ENCODE measurements around the gene PSMA8.
"Not testable (repeated sequence)": the region's sequence is repeated elsewhere in the genome, so short reads cannot be mapped to it uniquely, and the experiment has no call there.

Gene PSMA8

GRCh38 chr18:26181343-26181826 lies 47.7 kb downstream of the PSMA8 start:
- Histone ChIP-seq H3K9ac (ENCODE audit: low read depth, low read length) (no peak overlapping the region), H3K27me3 (ENCODE audit: control insufficient read depth, insufficient read depth, low read length) (peaks cover 2% of the 10 kb centered on the region), H3K4me3 (ENCODE audit: low read length) (no peak overlapping the region), H3K9me3 (replicated peaks; ENCODE audit: low read length) (no peaks in the 10 kb centered on the region), H3K36me3 (ENCODE audit: insufficient read depth, low read length) (no peaks in the 10 kb centered on the region), H3K4me2 (ENCODE audit: low read length) (no peak overlapping the region), H3K4me1 (ENCODE audit: control insufficient read depth, insufficient read depth, low read length) (no peaks in the 10 kb centered on the region)

DNA sequence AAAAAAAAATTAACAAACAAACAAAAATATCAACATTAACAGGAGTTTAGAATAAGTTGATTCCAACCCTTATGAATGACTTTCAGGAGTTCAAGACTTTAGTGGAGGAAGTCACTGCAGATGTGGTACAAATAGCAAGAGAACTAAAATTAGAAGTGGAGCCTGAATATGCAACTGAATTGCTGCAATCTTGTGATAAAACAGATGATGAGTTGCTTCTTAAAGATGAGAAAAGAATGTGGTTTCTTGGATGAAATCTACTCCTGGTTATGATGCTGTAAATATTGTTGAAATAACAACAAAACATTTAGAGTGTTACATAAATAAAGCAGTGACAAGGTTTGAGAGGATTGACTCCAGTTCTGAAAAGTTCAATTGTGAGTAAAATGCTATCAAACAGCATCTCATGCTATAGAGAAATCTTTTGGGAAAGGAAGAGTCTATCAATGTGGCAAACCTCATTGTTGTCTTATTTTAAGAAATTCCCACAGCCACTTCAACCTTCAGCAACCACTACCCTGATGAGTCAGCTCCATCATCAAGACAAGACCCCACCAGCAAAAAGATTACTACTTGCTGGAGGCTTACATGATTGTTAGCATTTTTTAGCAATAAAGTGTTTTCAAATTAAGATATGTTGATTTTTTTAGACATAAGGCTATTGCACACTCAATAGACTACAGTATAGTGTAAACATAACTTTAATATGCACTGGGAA lies 49.9 kb downstream of the PSMA8 start:
- no peaks in the 10 kb centered on the region for H3K27me3 ChIP-seq (ENCODE audit: control insufficient read depth, insufficient read depth, low read length)
- H3K9ac ChIP-seq (ENCODE audit: low read depth, low read length): no peak overlapping the region
- no peak overlapping the region for H3K4me2 ChIP-seq (ENCODE audit: low read length)
- H3K36me3 ChIP-seq (ENCODE audit: insufficient read depth, low read length): no peaks in the 10 kb centered on the region
- no peak overlapping the region for H3K4me3 ChIP-seq (ENCODE audit: low read length)
- H3K4me1 ChIP-seq (ENCODE audit: control insufficient read depth, insufficient read depth, low read length): no peaks in the 10 kb centered on the region
- H3K9me3 ChIP-seq (replicated peaks; ENCODE audit: low read length): no peaks in the 10 kb centered on the region

DNA sequence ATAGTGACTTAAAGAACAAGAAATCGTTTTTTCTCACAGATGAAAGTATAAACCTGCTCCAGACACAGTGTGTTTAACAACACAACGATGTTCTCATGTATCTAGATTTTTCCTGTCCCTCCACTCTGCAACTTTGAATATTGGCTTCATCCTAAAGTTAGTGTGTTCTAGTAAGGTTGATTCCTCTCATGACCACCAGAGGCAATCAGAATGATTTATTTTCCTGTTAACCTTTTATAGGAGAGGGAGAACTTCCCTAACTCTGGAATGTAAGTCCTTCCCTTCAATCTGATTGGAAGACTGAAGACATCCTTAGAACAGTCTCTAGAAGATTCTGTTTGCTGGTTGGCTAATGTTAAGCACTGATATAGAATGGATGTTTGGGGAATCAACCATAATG lies 51.6 kb downstream of the PSMA8 start:
- no peaks in the 10 kb centered on the region for H3K4me1 ChIP-seq (ENCODE audit: control insufficient read depth, insufficient read depth, low read length)
- no peaks in the 10 kb centered on the region for H3K9me3 ChIP-seq (replicated peaks; ENCODE audit: low read length)
- no peaks in the 10 kb centered on the region for H3K27me3 ChIP-seq (ENCODE audit: control insufficient read depth, insufficient read depth, low read length)
- H3K9ac ChIP-seq (ENCODE audit: low read depth, low read length): no peak overlapping the region
- no peaks in the 10 kb centered on the region for H3K36me3 ChIP-seq (ENCODE audit: insufficient read depth, low read length)
- no peak overlapping the region for H3K4me3 ChIP-seq (ENCODE audit: low read length)
- no peak overlapping the region for H3K4me2 ChIP-seq (ENCODE audit: low read length)

DNA sequence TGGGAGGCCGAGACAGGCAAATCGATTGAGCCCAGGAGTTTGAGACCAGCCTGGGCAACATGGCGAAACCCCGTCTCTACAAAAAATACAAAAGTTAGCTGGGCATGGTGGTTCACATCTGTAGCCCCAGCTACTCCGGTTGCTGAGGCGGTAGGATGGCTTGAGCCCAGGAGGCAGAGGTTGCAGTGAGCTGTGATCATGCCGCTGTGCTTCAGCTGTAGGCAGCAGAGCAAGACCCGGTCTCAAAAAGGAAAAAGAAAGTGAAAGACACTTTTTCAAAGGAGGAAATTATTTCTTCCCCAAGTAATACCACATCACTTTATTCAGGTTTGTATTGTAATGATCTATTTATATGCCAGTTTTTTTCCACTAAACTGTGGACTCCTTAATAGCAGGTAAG lies 56.8 kb downstream of the PSMA8 start:
- no peaks in the 10 kb centered on the region for H3K27me3 ChIP-seq (ENCODE audit: control insufficient read depth, insufficient read depth, low read length)
- H3K4me3 ChIP-seq (ENCODE audit: low read length): no peak overlapping the region
- no peak overlapping the region for H3K9ac ChIP-seq (ENCODE audit: low read depth, low read length)
- no peaks in the 10 kb centered on the region for H3K4me1 ChIP-seq (ENCODE audit: control insufficient read depth, insufficient read depth, low read length)
- H3K4me2 ChIP-seq (ENCODE audit: low read length): no peak overlapping the region
- H3K9me3 ChIP-seq (replicated peaks; ENCODE audit: low read length): no peaks in the 10 kb centered on the region
- H3K36me3 ChIP-seq (ENCODE audit: insufficient read depth, low read length): no peaks in the 10 kb centered on the region

DNA sequence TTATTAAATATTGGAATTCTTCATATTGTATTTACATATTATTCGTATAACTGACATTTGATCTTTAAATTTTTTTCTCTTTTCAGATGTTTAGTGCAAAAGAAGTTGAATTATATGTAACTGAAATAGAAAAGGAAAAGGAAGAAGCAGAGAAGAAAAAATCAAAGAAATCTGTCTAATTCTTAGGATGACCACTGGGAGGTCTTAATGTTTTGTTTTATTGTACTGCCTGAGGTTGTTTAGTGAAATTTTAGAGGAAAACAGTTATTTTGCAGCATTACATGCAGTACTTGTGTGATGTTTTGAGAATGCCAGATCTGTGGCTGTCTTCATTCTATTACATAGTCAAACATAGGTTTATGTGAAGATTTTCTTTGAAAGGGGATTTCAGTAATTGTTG lies 58.6 kb downstream of the PSMA8 start:
- Histone ChIP-seq H3K27me3 (ENCODE audit: control insufficient read depth, insufficient read depth, low read length) (no peaks in the 10 kb centered on the region), H3K9ac (ENCODE audit: low read depth, low read length) (no peak overlapping the region), H3K4me3 (ENCODE audit: low read length) (no peak overlapping the region), H3K4me2 (ENCODE audit: low read length) (no peak overlapping the region), H3K4me1 (ENCODE audit: control insufficient read depth, insufficient read depth, low read length) (no peaks in the 10 kb centered on the region), H3K9me3 (replicated peaks; ENCODE audit: low read length) (no peaks in the 10 kb centered on the region), H3K36me3 (ENCODE audit: insufficient read depth, low read length) (no peaks in the 10 kb centered on the region)

- H3K36me3 ChIP-seq (ENCODE audit: insufficient read depth, low read length): no peaks in the 10 kb centered on the region
- H3K4me1 ChIP-seq (ENCODE audit: control insufficient read depth, insufficient read depth, low read length): no peaks in the 10 kb centered on the region
- H3K27me3 ChIP-seq (ENCODE audit: control insufficient read depth, insufficient read depth, low read length): no peaks in the 10 kb centered on the region
- H3K4me2 ChIP-seq (ENCODE audit: low read length): no peak overlapping the region
- no peaks in the 10 kb centered on the region for H3K9me3 ChIP-seq (replicated peaks; ENCODE audit: low read length)
- no peak overlapping the region for H3K4me3 ChIP-seq (ENCODE audit: low read length)
- no peak overlapping the region for H3K9ac ChIP-seq (ENCODE audit: low read depth, low read length)
These were observed 62.9 kb downstream of the PSMA8 start for GRCh38 chr18:26196605-26197004.

DNA sequence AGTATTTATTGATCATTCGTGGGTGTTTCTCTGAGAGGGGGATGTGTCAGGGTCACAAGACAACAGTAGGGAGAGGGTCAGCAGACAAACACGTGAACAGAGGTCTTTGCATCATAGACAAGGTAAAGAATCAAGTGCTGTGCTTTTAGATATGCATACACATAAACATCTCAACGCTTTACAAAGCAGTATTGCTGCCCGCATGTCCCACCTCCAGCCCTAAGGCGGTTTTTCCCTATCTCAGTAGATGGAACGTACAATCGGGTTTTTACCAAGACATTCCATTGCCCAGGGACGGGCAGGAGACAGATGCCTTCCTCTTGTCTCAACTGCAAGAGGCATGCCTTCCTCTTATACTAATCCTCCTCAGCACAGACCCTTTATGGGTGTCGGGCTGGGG lies 68.3 kb downstream of the PSMA8 start:
- H3K4me1 ChIP-seq (ENCODE audit: control insufficient read depth, insufficient read depth, low read length); H3K4me3 ChIP-seq (ENCODE audit: low read length); H3K9me3 ChIP-seq (replicated peaks; ENCODE audit: low read length); H3K36me3 ChIP-seq (ENCODE audit: insufficient read depth, low read length); H3K4me2 ChIP-seq (ENCODE audit: low read length); H3K9ac ChIP-seq (ENCODE audit: low read depth, low read length); H3K27me3 ChIP-seq (ENCODE audit: control insufficient read depth, insufficient read depth, low read length): not testable (repeated sequence)

DNA sequence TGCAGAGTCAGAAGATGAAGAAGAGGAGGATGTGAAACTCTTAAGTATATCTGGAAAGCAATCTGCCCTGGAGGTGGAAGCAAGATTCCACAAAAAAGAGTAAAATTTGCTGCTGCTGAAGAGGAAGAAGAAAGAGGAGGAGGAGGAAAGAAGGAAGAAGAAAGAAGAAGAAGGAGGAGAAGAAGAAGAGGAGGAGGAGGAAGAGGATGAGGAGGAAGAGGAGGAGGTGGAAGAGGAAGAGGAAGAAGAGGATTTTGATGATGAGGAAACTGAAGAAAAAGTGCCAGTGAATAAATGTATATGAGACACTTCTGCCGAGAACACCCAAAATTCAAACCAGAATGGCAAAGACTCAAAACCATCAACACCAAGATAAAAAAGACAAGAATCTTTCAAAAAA lies 71.6 kb downstream of the PSMA8 start:
- H3K9ac ChIP-seq (ENCODE audit: low read depth, low read length): no peak overlapping the region
- H3K4me2 ChIP-seq (ENCODE audit: low read length): no peak overlapping the region
- H3K9me3 ChIP-seq (replicated peaks; ENCODE audit: low read length): no peaks in the 10 kb centered on the region
- no peaks in the 10 kb centered on the region for H3K36me3 ChIP-seq (ENCODE audit: insufficient read depth, low read length)
- no peaks in the 10 kb centered on the region for H3K27me3 ChIP-seq (ENCODE audit: control insufficient read depth, insufficient read depth, low read length)
- H3K4me1 ChIP-seq (ENCODE audit: control insufficient read depth, insufficient read depth, low read length): no peaks in the 10 kb centered on the region
- H3K4me3 ChIP-seq (ENCODE audit: low read length): no peak overlapping the region

DNA sequence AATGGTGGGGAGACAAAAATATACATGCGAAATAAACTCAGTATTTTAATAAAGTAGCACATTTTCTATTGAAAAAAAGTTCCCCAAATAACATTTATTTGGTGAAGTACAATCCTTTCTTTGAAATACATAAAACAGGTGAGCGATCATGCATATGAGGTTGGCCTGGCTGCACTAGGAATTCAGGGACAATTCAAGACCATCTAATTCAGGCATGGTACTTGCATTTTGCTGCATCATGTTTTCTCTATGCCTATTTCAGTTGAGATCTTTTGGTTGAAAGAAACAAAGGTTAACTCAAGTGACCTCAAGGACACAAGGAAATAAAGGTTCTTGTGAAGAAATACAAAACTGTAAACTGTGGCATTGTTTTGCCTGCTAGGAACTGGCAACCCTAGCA lies 72.8 kb downstream of the PSMA8 start:
- Histone ChIP-seq H3K9ac (ENCODE audit: low read depth, low read length) (no peak overlapping the region), H3K9me3 (replicated peaks; ENCODE audit: low read length) (no peaks in the 10 kb centered on the region), H3K36me3 (ENCODE audit: insufficient read depth, low read length) (no peaks in the 10 kb centered on the region), H3K27me3 (ENCODE audit: control insufficient read depth, insufficient read depth, low read length) (no peaks in the 10 kb centered on the region), H3K4me1 (ENCODE audit: control insufficient read depth, insufficient read depth, low read length) (no peaks in the 10 kb centered on the region), H3K4me3 (ENCODE audit: low read length) (no peak overlapping the region), H3K4me2 (ENCODE audit: low read length) (no peak overlapping the region)

GRCh38 chr18:26207937-26208336 lies 74.3 kb downstream of the PSMA8 start:
- no peaks in the 10 kb centered on the region for H3K27me3 ChIP-seq (ENCODE audit: control insufficient read depth, insufficient read depth, low read length)
- H3K4me2 ChIP-seq (ENCODE audit: low read length): no peak overlapping the region
- no peak overlapping the region for H3K9ac ChIP-seq (ENCODE audit: low read depth, low read length)
- H3K4me3 ChIP-seq (ENCODE audit: low read length): no peak overlapping the region
- H3K36me3 ChIP-seq (ENCODE audit: insufficient read depth, low read length): no peaks in the 10 kb centered on the region
- no peaks in the 10 kb centered on the region for H3K9me3 ChIP-seq (replicated peaks; ENCODE audit: low read length)
- H3K4me1 ChIP-seq (ENCODE audit: control insufficient read depth, insufficient read depth, low read length): no peaks in the 10 kb centered on the region

- Histone ChIP-seq H3K4me3 (ENCODE audit: low read length) (no peak overlapping the region), H3K36me3 (ENCODE audit: insufficient read depth, low read length) (no peaks in the 10 kb centered on the region), H3K9ac (ENCODE audit: low read depth, low read length) (no peak overlapping the region), H3K27me3 (ENCODE audit: control insufficient read depth, insufficient read depth, low read length) (no peaks in the 10 kb centered on the region), H3K4me1 (ENCODE audit: control insufficient read depth, insufficient read depth, low read length) (no peaks in the 10 kb centered on the region), H3K4me2 (ENCODE audit: low read length) (no peak overlapping the region), H3K9me3 (replicated peaks; ENCODE audit: low read length) (no peaks in the 10 kb centered on the region)
These were observed 75.3 kb downstream of the PSMA8 start for GRCh38 chr18:26208977-26209376.

GRCh38 chr18:26210147-26210546 lies 76.5 kb downstream of the PSMA8 start:
- no peaks in the 10 kb centered on the region for H3K36me3 ChIP-seq (ENCODE audit: insufficient read depth, low read length)
- H3K9ac ChIP-seq (ENCODE audit: low read depth, low read length): no peak overlapping the region
- no peak overlapping the region for H3K4me2 ChIP-seq (ENCODE audit: low read length)
- no peaks in the 10 kb centered on the region for H3K9me3 ChIP-seq (replicated peaks; ENCODE audit: low read length)
- no peaks in the 10 kb centered on the region for H3K4me1 ChIP-seq (ENCODE audit: control insufficient read depth, insufficient read depth, low read length)
- no peaks in the 10 kb centered on the region for H3K27me3 ChIP-seq (ENCODE audit: control insufficient read depth, insufficient read depth, low read length)
- no peak overlapping the region for H3K4me3 ChIP-seq (ENCODE audit: low read length)
